Chondrocyte (in vitro differentiated cells): ENCODE data around the gene PRTFDC1. TPM values are rescaled to one million over a fixed set of nuclear protein-coding genes. Genes with fewer than 3 reads are reported as not detected.

Source experiments
- DNase-seq: peaks from one replicate; pipeline ENCODE4 v3.0.0; 2021; ENCODE audit warnings: mixed read lengths, low spot score
- H3K27ac Mint-ChIP-seq: one replicate; pipeline ENCODE4 v1.8.0; 2021; ENCODE audit warnings: mild to moderate bottlenecking, moderate library complexity, mixed read lengths; ENCODE audit not compliant: unreplicated experiment
- H3K27me3 Mint-ChIP-seq: 2 replicates; pipeline ENCODE4 v1.8.0; 2021; ENCODE audit warnings: low read depth, mixed read lengths
- H3K36me3 Mint-ChIP-seq: 2 replicates; pipeline ENCODE4 v1.8.0; 2021; ENCODE audit warnings: low read depth, mixed read lengths
- H3K4me1 Mint-ChIP-seq: 2 replicates; pipeline ENCODE4 v1.8.0; 2021; ENCODE audit warnings: low read depth, mild to moderate bottlenecking, mixed read lengths
- H3K4me3 Mint-ChIP-seq: one replicate; pipeline ENCODE4 v1.8.0; 2021; ENCODE audit warnings: mild to moderate bottlenecking, moderate library complexity, mixed read lengths; ENCODE audit not compliant: unreplicated experiment
- H3K9me3 Mint-ChIP-seq: 2 replicates; pipeline ENCODE4 v1.8.0; 2021; ENCODE audit warnings: low read depth, mixed read lengths
- CTCF ChIP-seq: fragments of 200-600 bp; sonication (generic); IDR thresholded peaks from 2 replicates; pipeline ENCODE4 v1.5.0; 2021; ENCODE audit warnings: antibody characterized with exemption, mild to moderate bottlenecking, moderate library complexity
- long read RNA-seq: library from polyadenylated mRNA; stranded (forward); transcript quantifications from one replicate; pipeline ENCODE4 v2.0.0, GENCODE V29; 2021
- total RNA-seq: library from RNA; stranded (reverse); gene quantifications from 3 replicates; pipeline ENCODE4 v1.2.1, GENCODE V29; 2021

Gene PRTFDC1
- total RNA-seq = 5.9 to 13.1 TPM (median 10.1 TPM) in 3 replicates
- long read RNA-seq, partial matches to known transcripts = 0 of 3 reads
- long read RNA-seq, other reads (novel, unspliced or antisense) = 3 of 3 reads

GRCh38 chr10:24952143-24952706, at the start of gene PRTFDC1:
Gene PRTFDC1 (minus strand): TSS chr10:24952606. CDS start chr10:24952575, 31 bp downstream.
- Mint-ChIP-seq H3K27me3 (no peaks in the 10 kb centered on the region), H3K9me3 (no peaks in the 10 kb centered on the region), H3K4me1 (peaks cover 32% of the 10 kb centered on the region), H3K27ac (peak within 1 kb of the TSS; percentile 82), H3K36me3 (no peaks in the 10 kb centered on the region), H3K4me3 (peak within 1 kb of the TSS; percentile 73)
- TF ChIP-seq CTCF = no peak
- DNase-seq = no peak

GRCh38 chr10:24998044-24998443, 45.6 kb upstream of the PRTFDC1 start:
- Mint-ChIP-seq H3K4me1 (no peaks in the 10 kb centered on the region), H3K27ac (no peak overlapping the region), H3K4me3 (no peak overlapping the region), H3K27me3 (peaks cover 1% of the 10 kb centered on the region), H3K9me3 (peaks cover 21% of the 10 kb centered on the region), H3K36me3 (peaks cover 8% of the 10 kb centered on the region)
- no peak for DNase-seq
- TF ChIP-seq CTCF = no peak

GRCh38 chr10:24995072-24995471, 42.7 kb upstream of the PRTFDC1 start:
- H3K4me3 Mint-ChIP-seq = no peak overlapping the region
- peaks cover 4% of the 10 kb centered on the region for H3K4me1 Mint-ChIP-seq
- no peak overlapping the region for H3K27ac Mint-ChIP-seq

GRCh38 chr10:24993237-24993958, 41.0 kb upstream of the PRTFDC1 start:
- Mint-ChIP-seq H3K9me3 (no peaks in the 10 kb centered on the region), H3K27ac (no peak overlapping the region), H3K36me3 (no peaks in the 10 kb centered on the region), H3K4me1 (peaks cover 7% of the 10 kb centered on the region), H3K27me3 (no peaks in the 10 kb centered on the region), H3K4me3 (no peak overlapping the region)
- TF ChIP-seq CTCF = no peak
- DNase-seq = no peak

More at GRCh38 chr10:24995072-24995471, 42.7 kb upstream of the PRTFDC1 start:
- no peak for TF ChIP-seq CTCF
- Mint-ChIP-seq H3K36me3 (no peaks in the 10 kb centered on the region), H3K9me3 (peaks cover 6% of the 10 kb centered on the region), H3K27me3 (no peaks in the 10 kb centered on the region)
- no peak for DNase-seq

GRCh38 chr10:24992512-24993133, 40.2 kb upstream of the PRTFDC1 start:
- Mint-ChIP-seq H3K4me3 (no peak overlapping the region), H3K36me3 (no peaks in the 10 kb centered on the region), H3K27ac (no peak overlapping the region), H3K4me1 (peaks cover 7% of the 10 kb centered on the region), H3K27me3 (no peaks in the 10 kb centered on the region), H3K9me3 (no peaks in the 10 kb centered on the region)
- no peak for DNase-seq
- TF ChIP-seq CTCF = no peak
